Tibial nerve (tissue), 4 donors: ENCODE results near the gene EHD2.

Experiments used
- CTCF ChIP-seq, 5 experiments: fragments of 200-600 bp in 3 of 5; fragments of 450-650 bp in 2 of 5; sonication (generic) in 3 of 5; IDR thresholded peaks; one replicate each; pipeline ENCODE4 v1.5.1; 2016 to 2019; ENCODE audit warnings: antibody characterized with exemption in 5 of 5, mild to moderate bottlenecking in 3 of 5, moderate library complexity in 2 of 5
- EP300 ChIP-seq, 2 donors: sonication (generic); formaldehyde crosslinking; IDR thresholded peaks; one replicate each; pipeline ENCODE4 v1.6.1; 2017; ENCODE audit warnings: antibody characterized with exemption in 2 of 2, mild to moderate bottlenecking in 1 of 2
- POLR2A ChIP-seq, 2 donors: fragments of 450-650 bp; IDR thresholded peaks; one replicate each; pipeline ENCODE4 v1.6.1; 2017; ENCODE audit warnings: antibody characterized with exemption in 2 of 2, mild to moderate bottlenecking in 2 of 2, moderate library complexity in 2 of 2

GRCh38 chr19:47786566-47786965 is 73.3 kb downstream of the EHD2 start:
- TF ChIP-seq CTCF (IDR thresholded peaks at IDR 0.05), result no peak
- no peak for TF ChIP-seq EP300 (IDR thresholded peaks at IDR 0.05)
- no peak for TF ChIP-seq POLR2A (IDR thresholded peaks at IDR 0.05)
